ENCODE data around the gene PCDHA12. TPM values are rescaled to one million over a fixed set of nuclear protein-coding genes. Genes with fewer than 3 reads are reported as not detected.
"Not testable (repeated sequence)": the region's sequence is repeated elsewhere in the genome, so short reads cannot be mapped to it uniquely, and the experiment has no call there.

Gene PCDHA12
- total RNA-seq, 1 donor from 2014 or later = not detected

- no peak for DNase-seq (ENCODE audit: low spot score)
- Mint-ChIP-seq H3K9me3 (peaks cover 33% of the 10 kb centered on the region), H3K4me1 (ENCODE audit: low read depth) (no peaks in the 10 kb centered on the region), H3K4me3 (no peak overlapping the region), H3K27me3 (ENCODE audit: insufficient read depth) (no peaks in the 10 kb centered on the region), H3K36me3 (ENCODE audit: low read depth) (no peaks in the 10 kb centered on the region), H3K27ac (no peak overlapping the region)
- intact Hi-C loops (cut with micrococcal nuclease) = loop anchor here (5.0 to 10.0 kb wide), 2 partner anchors 41 to 572 kb away; partner anchors contain the start of genes PCDHA3, PCDHGA10 and PCDHGB7
Measured at GRCh38 chr5:140842798-140843733, 32.0 kb upstream of the PCDHA12 start.

GRCh38 chr5:140848139-140849102, 26.7 kb upstream of the PCDHA12 start, which contains the start of gene PCDHA9:
Gene PCDHA9 (plus strand): TSS chr5:140848382. CDS start chr5:140848496, 114 bp downstream.
- not testable (repeated sequence) for H3K4me1 Mint-ChIP-seq (ENCODE audit: low read depth); H3K36me3 Mint-ChIP-seq (ENCODE audit: low read depth); H3K27me3 Mint-ChIP-seq (ENCODE audit: insufficient read depth); H3K27ac Mint-ChIP-seq; H3K4me3 Mint-ChIP-seq; DNase-seq (ENCODE audit: low spot score)
- peaks cover 17% of the 10 kb centered on the region for H3K9me3 Mint-ChIP-seq
- intact Hi-C loops (cut with micrococcal nuclease) = loop anchor here (10.0 kb wide), 1 partner anchor 566 kb away; the partner anchor contains the start of genes PCDHGA10 and PCDHGB7

GRCh38 chr5:140849831-140850634, 25.1 kb upstream of the PCDHA12 start:
- intact Hi-C loops (cut with micrococcal nuclease) = loop anchor here (10.0 kb wide), 1 partner anchor 565 kb away; the partner anchor contains the start of genes PCDHGA10 and PCDHGB7
- H3K36me3 Mint-ChIP-seq (ENCODE audit: low read depth); H3K4me1 Mint-ChIP-seq (ENCODE audit: low read depth); H3K4me3 Mint-ChIP-seq; H3K27ac Mint-ChIP-seq; DNase-seq (ENCODE audit: low spot score); H3K27me3 Mint-ChIP-seq (ENCODE audit: insufficient read depth): not testable (repeated sequence)
- peaks cover 22% of the 10 kb centered on the region for H3K9me3 Mint-ChIP-seq

GRCh38 chr5:140855772-140856674, 19.1 kb upstream of the PCDHA12 start, which contains the start of gene PCDHA10:
Gene PCDHA10 (plus strand): TSS chr5:140855897. CDS start chr5:140856049, 152 bp downstream.
- no peaks in the 10 kb centered on the region for H3K36me3 Mint-ChIP-seq (ENCODE audit: low read depth)
- intact Hi-C loops (cut with micrococcal nuclease) = no loop called here
- peaks cover 4% of the 10 kb centered on the region for H3K27me3 Mint-ChIP-seq (ENCODE audit: insufficient read depth)
- peaks cover 29% of the 10 kb centered on the region for H3K9me3 Mint-ChIP-seq
- no peaks in the 10 kb centered on the region for H3K4me1 Mint-ChIP-seq (ENCODE audit: low read depth)
- no peak within 1 kb of the TSS for H3K27ac Mint-ChIP-seq
- no peak within 1 kb of the TSS for H3K4me3 Mint-ChIP-seq
- no peak for DNase-seq (ENCODE audit: low spot score)

- H3K9me3 Mint-ChIP-seq = peaks cover 40% of the 10 kb centered on the region
- no peaks in the 10 kb centered on the region for H3K4me1 Mint-ChIP-seq (ENCODE audit: low read depth)
- no peak for DNase-seq (ENCODE audit: low spot score)
- intact Hi-C loops (cut with micrococcal nuclease) = no loop called here
- peaks cover 4% of the 10 kb centered on the region for H3K27me3 Mint-ChIP-seq (ENCODE audit: insufficient read depth)
- H3K36me3 Mint-ChIP-seq (ENCODE audit: low read depth) = no peaks in the 10 kb centered on the region
- no peak overlapping the region for H3K27ac Mint-ChIP-seq
- no peak overlapping the region for H3K4me3 Mint-ChIP-seq
Measured at GRCh38 chr5:140857177-140857986, 17.7 kb upstream of the PCDHA12 start.

GRCh38 chr5:140857987-140858240, 17.2 kb upstream of the PCDHA12 start:
- no peak overlapping the region for H3K4me3 Mint-ChIP-seq
- no peaks in the 10 kb centered on the region for H3K4me1 Mint-ChIP-seq (ENCODE audit: low read depth)
- H3K27ac Mint-ChIP-seq = no peak overlapping the region
- no peak for DNase-seq (ENCODE audit: low spot score)
- H3K36me3 Mint-ChIP-seq (ENCODE audit: low read depth) = no peaks in the 10 kb centered on the region
- H3K9me3 Mint-ChIP-seq = peaks cover 40% of the 10 kb centered on the region
- H3K27me3 Mint-ChIP-seq (ENCODE audit: insufficient read depth) = peaks cover 4% of the 10 kb centered on the region
- intact Hi-C loops (cut with micrococcal nuclease) = no loop called here

- no peaks in the 10 kb centered on the region for H3K27me3 Mint-ChIP-seq (ENCODE audit: insufficient read depth)
- intact Hi-C loops (cut with micrococcal nuclease) = loop anchor here (10.0 kb wide), 1 partner anchor 372 kb away; no protein-coding TSS in a partner anchor
- no peaks in the 10 kb centered on the region for H3K36me3 Mint-ChIP-seq (ENCODE audit: low read depth)
- no peak overlapping the region for H3K4me3 Mint-ChIP-seq
- no peaks in the 10 kb centered on the region for H3K4me1 Mint-ChIP-seq (ENCODE audit: low read depth)
- DNase-seq (ENCODE audit: low spot score) = no peak
- peaks cover 19% of the 10 kb centered on the region for H3K9me3 Mint-ChIP-seq
- no peak overlapping the region for H3K27ac Mint-ChIP-seq
Measured at GRCh38 chr5:140862441-140863295, 12.4 kb upstream of the PCDHA12 start.

- Mint-ChIP-seq H3K4me1 (ENCODE audit: low read depth) (no peaks in the 10 kb centered on the region), H3K4me3 (no peak within 1 kb of the TSS), H3K9me3 (peaks cover 14% of the 10 kb centered on the region), H3K36me3 (ENCODE audit: low read depth) (no peaks in the 10 kb centered on the region), H3K27me3 (ENCODE audit: insufficient read depth) (no peaks in the 10 kb centered on the region), H3K27ac (no peak within 1 kb of the TSS)
- no peak for DNase-seq (ENCODE audit: low spot score)
- intact Hi-C loops (cut with micrococcal nuclease) = loop anchor here (10.0 kb wide), 1 partner anchor 366 kb away; no protein-coding TSS in a partner anchor
Measured at GRCh38 chr5:140868721-140869554, 6.2 kb upstream of the PCDHA12 start, which contains the start of gene PCDHA11. Gene PCDHA11 (plus strand): TSS chr5:140868957. CDS start chr5:140869104, 147 bp downstream.

- intact Hi-C loops (cut with micrococcal nuclease) = loop anchor here (10.0 kb wide), 1 partner anchor 365 kb away; no protein-coding TSS in a partner anchor
- no peak overlapping the region for H3K4me3 Mint-ChIP-seq
- H3K9me3 Mint-ChIP-seq = peaks cover 15% of the 10 kb centered on the region
- H3K27ac Mint-ChIP-seq = no peak overlapping the region
- no peak for DNase-seq (ENCODE audit: low spot score)
- no peaks in the 10 kb centered on the region for H3K4me1 Mint-ChIP-seq (ENCODE audit: low read depth)
- no peaks in the 10 kb centered on the region for H3K36me3 Mint-ChIP-seq (ENCODE audit: low read depth)
- H3K27me3 Mint-ChIP-seq (ENCODE audit: insufficient read depth) = no peaks in the 10 kb centered on the region
Measured at GRCh38 chr5:140869555-140869886, 5.6 kb upstream of the PCDHA12 start.
